LHCN-M2 (cell line): ENCODE data around the gene KLF16. TPM values are rescaled to one million over a fixed set of nuclear protein-coding genes. Genes with fewer than 3 reads are reported as not detected.
"Not testable (repeated sequence)": the region's sequence is repeated elsewhere in the genome, so short reads cannot be mapped to it uniquely, and the experiment has no call there.

Experiments
- DNase-seq: peaks from one replicate; pipeline ENCODE4 v3.0.0-alpha.2; 2012; ENCODE audit warnings: low read depth
- total RNA-seq: library from RNA; depleted of rRNA; stranded (reverse); fragments of >200 nt; gene quantifications from 2 replicates; pipeline ENCODE4 v1.2.3, GENCODE V29; 2014

The KLF16 gene
- total RNA-seq, 1 experiment from 2014 or later, result 13.6 TPM

- no peak for DNase-seq
These were observed 20.9 kb upstream of the KLF16 start for GRCh38 chr19:1884291-1884718.

DNA sequence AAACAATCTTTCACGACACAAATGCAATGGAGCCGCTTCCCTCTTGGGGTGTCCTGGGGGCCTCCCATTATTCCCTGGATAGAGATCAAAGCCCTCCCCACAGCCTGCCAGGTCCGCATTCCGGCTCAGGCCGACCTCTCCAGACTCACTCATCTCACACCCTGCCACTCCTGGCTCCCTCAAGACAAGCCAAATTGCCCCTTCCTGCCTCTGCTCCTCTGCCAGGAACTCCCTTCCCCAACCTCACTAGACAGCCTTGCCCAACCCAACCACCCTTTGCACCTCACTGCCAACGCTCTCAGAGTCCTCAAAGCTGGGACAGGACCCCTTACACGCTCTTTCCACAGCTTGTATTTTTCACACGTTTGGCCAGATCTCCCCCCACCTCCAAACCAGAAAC, 20.4 kb upstream of the KLF16 start:
- DNase-seq, result no peak

DNA sequence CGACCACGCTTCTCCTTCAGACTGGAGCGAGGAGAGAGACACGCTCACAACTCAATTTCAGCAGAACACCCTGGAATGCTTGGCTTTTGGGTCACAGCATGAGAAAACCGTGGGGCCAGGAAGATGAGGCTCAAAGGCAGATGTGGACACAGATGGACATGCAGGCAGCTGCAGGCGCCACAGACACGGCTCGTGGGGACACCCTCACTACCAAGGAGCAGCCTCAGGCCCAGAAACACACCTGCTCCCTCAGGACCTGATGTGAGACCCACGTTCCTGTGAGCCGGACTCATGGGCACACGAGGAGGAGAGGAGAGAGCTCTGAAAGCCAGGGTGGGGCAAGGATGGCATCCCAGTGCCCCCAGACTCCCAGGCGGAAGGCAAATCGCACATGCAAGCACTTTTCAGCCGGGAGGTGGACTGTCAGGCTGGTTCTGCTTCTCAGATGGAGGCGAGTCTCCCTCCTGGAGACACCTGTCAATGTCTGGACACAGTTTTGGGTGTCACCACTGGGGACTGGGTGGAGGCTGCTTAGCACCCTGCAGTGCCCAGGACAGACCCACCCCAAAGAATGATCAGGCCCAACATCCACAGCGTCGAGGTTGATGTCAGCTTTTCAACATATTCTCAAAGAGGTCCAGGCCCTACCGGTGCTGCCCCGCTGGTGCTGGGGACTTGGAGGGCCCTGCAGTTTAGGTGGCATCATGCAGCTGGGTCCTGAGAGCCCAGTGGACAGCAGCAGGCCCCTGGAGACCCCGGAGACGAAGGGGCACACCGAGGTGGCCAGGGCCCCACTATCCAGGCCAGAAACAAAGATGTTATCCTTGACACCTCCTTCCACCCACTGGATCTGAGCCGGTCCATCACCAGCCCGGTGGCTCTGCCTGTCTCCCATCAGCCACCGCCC, 19.7 kb upstream of the KLF16 start:
- no peak for DNase-seq

- DNase-seq, result no peak
These were observed 18.9 kb upstream of the KLF16 start for GRCh38 chr19:1882089-1882785.

- DNase-seq, result not testable (repeated sequence)
These were observed 18.2 kb upstream of the KLF16 start for GRCh38 chr19:1881393-1882088.

DNA sequence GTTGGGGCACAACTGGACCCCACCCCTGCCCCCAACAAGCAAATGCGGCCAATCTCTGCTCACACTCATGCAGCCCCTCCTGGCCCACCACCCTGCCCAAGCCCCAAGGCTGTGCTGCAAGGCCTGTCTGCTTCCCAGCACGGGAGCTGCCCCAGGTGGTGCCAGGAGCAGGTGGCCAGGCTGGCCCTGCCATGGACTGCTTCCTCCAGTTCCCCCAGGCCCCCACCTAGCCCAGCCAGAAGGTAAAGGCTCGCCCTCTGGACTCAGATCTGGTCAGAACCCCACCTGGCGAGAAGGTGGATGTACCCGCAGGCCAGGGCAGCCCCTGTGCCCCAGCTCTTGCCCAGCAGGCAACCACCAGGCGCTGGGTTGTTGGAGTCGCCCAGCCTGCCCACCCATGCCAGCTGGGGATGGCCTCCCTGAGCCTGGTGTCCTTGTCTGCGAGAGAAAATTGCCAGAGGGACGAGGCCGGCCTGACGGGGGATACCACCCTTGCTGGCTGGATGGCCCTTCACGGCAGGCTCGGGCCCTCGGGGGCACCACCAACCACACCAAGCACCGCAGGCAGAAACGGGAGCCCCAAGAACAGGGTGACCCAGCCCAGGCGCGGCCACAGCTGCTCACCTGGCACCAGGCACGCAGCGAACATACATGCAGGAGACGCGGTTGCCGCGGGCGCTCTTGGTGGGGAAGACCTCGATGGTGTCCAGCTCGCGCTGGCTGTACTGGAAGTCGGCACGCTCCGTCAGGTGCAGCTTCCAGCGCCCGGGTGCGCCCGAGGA, 17.4 kb upstream of the KLF16 start:
- no peak for DNase-seq

GRCh38 chr19:1879982-1880381, 16.6 kb upstream of the KLF16 start:
- not testable (repeated sequence) for DNase-seq

DNA sequence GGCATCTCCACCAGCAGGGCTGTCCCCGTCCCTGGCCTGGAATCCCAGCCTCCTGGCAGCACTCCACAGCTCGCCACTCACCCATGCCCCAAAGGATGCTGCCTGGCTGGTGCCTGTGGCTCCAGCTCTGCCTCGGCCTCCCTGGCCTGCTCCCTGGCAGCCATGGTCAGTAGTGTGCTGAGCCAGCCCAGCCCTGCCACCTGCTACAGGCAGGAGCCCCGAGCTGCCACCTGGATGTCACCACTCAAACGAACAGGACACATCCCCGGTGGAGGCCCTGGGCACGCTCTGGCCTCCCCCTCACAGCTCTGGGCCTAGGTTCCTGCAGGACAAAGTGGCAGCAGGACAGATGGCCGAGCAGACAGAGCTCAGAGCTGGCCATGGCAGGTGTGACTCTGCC, 15.2 kb upstream of the KLF16 start:
- DNase-seq, result not testable (repeated sequence)

DNA sequence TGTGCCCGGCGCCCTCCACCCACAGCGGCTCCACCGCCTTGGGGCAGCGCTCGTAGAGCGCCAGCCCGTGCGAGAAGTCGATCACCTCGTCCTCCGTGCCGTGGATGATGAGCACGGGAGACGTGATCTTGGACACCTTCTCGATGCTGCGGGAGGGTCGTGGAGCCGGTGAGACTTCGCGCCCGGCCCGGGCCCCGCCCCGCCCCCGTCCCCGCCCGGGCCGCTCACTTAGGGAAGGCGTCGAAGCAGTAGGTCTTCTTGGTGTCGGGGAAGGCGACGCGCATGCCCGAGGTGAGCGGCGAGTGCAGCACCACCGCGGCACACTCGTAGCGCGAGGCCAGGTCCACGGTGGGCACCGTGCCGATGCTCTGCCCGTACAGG, 13.9 kb upstream of the KLF16 start:
- DNase-seq, result not testable (repeated sequence)

DNA sequence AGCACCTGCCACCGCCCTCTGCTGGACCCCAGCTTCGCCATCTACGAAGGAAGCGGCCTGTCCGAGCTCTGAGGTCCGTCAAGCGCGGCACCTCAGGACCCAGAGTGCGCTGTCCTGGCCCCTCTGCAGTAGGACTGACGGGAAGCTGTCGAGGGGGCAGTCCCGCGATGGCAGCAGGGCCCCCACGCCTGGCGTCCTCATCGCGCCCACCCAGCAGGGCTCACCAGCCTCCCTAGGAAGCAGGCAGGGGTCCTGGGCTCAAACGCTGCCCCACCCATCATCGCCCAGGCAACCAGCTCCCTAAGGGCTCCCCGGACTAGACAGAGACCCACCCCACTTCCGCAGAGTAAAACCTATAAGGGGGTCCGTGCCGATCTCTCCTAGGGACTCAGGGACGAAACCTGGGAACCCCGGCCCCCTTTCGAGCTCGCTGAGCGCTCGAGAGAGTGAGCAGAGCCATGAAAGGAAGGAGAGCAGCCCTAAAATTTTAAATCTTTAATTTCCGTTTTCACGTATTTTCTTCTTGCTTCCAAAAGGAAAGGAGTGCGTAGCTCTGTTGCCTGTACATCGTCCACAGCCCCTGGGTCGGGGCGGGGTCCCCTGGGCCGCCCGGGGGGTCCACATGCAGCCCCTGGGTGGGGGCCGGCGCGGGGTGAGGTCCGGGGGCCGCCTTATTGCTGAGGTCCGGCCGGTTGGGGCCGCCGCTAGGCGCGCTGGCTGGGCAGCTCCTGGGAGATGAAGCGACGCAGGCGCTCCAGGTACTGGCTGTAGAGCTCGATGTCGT, 13.3 kb upstream of the KLF16 start:
- not testable (repeated sequence) for DNase-seq

DNA sequence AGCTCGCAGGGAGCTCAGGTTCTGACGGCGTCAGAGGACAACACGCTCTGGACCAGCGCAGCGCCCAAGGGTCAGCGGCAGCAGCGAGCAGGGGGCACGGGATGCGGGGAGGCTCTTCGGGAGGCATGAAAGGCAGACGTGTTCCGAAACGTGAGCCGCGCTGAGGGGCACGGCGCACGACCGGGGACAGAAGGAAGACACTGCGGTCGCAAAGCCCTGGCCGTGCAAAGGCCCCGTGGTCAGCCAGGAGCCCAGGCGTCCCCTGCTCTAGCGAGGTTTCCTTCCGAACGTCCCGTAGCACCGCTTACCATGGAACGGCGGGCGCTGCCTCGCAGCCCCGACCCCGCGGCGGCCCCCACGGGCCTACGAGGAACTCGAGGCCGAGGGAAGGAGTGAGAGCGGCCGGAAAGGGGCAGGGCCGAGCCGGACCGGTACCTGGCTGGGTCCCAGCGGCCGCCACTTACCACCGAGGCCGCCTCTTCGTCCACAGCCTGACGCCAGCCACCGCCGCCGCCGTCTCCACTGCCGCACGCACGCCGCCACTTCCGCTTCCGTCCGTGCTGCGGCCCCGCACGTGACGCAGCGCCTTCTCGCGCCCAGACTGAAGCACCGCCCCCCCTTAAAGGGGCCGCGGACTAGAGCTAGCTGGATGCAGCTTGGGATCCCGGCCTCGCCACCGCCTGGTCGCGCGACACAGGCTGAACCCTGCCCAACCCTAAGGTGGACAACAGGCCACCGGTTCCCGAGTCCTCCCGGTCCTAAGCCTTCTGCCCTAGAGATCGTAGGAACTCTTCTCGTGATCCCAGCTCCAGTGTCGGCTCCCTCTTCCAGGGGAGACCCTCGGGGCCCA, 12.5 kb upstream of the KLF16 start:
- DNase-seq, result peak; percentile 84

DNA sequence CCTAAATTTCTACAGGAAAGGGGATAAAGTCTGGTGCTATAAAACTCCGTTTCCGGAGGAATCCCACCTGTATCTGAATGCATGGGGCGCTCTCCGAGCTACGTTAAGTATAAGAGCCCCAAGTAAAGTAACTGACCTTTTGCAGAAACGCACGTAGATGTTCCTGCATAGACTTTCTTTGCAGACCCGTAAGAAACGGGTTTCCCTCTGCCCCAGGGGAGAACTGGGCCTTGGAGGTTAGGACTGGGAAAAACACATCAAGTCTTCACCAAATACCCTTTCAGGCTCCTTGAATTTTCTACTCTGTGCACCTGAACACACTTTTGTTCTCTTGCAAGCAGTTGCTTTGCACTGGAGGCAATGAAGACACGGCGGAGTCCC, 11.9 kb upstream of the KLF16 start:
- DNase-seq, result not testable (repeated sequence)

GRCh38 chr19:1874554-1875185, 11.3 kb upstream of the KLF16 start:
- DNase-seq, result no peak

DNA sequence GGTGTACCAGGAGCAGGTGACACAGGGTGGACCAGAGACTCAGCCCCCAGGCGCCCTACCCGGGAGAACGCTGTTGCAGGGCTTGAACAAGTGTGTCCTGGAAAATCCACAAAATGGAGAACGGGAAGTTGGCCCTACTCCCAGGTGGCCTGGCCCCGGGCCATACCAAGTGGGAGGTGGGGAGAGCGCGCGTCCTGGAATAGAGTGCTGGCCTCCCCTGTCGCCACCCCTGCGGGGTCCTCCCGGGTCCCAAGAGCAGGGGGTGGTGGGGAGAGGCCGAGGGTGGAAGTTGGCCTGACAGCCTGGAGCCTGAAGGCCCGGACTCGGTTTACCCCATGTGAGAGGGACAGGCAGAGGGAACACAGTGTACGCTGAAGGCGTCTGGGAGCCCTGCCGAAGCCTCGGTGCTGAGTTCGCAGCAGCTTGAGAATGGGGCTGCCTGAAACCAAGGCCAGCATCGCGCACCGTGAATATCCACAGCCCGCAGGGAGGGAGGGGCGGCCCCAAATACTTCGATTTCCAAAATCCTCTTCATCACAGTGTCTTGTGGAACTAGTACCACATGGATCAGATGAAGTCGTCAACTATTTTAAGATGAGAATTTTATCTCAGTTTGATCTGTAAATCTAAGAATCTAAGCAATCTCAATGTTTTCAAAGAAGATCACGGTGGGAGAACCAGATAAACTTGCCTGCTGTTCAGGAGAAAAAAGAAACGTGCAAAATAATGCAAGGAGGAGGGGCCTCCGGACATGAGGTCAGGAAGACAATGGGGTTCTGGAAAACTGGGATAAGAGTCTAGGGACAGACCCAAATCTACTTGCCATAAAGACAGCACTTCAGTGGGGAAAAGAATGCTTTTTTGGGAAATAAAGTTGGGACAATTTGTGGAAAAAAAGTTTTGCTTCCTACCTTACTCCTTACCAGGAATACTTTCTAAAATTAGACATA, 10.4 kb upstream of the KLF16 start:
- DNase-seq, result no peak

DNA sequence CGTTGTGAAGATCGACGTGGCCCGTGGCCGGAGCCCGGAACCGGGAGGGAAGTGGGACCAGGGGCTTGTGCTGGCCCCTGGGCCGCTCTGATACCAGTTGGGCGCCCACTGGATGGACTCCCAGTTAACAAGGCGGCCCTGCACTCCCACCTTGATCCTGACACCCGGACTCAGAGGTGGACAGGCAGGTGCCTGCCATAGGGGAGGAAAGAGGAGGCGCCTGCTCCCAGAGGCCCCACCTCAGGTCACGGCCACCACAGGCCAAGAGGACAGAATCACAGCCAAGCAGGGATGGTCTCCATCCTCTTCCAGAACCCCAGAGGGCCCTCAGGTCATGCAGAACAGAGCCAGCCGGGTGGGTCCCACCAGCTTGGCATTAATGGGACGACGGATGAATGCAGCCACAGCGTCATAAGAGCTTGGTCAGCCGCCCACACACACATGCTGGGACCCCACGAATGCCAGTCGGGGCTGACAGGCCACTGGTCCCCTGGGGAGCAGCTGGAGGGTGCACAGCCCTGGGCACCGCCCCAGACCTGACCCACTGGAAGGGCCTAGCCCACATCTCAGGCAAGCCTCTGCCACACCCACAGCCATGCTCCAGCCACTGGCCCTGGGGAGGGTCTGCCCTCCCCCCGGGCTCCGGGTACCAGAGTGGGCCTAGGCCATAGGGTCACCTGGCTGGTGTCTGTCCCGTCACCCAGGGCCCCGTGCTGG, 9.6 kb upstream of the KLF16 start:
- no peak for DNase-seq

GRCh38 chr19:1871630-1872029, 8.3 kb upstream of the KLF16 start:
- no peak for DNase-seq

DNA sequence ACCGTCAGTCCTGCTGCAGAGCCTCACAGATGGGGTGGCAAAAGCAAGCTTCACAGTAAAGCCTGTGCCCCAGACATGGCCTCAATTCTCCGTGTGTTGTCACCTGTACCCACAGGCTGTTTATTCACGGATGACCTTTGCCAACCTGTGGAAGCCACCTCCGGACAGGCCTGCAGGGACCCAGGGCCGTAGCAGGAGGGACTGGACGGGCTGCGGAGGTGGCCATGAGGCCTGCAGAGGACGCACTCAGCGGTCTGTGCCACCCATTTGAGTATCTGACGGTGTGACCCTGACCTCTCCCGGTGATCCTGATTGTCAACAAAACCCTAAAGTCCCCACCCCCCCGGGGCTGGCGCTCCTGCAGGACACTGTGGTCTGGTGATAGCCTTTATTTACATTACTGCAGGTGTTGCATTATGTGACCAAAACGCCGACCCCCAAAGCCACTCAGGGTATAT, 7.8 kb upstream of the KLF16 start:
- DNase-seq, result no peak
